K562 (cell line): ENCODE data around the gene TRMT44.

Experiments
- ARID2 ChIP-seq: fragments of 450-650 bp; IDR thresholded peaks from 2 replicates; pipeline ENCODE4 v1.6.1; 2017; ENCODE audit warnings: antibody characterized with exemption, mild to moderate bottlenecking
- CTCF ChIP-seq, 3 experiments: IDR thresholded peaks in 2 of 3; conservative IDR thresholded peaks in 1 of 3; 2 replicates each; pipeline ENCODE4 v1.5.1; 2011 to 2012; ENCODE audit warnings: low read length in 3 of 3, mild to moderate bottlenecking in 3 of 3, control low read depth in 2 of 3, improper control_type of control experiment in 1 of 3, inconsistent platforms in 1 of 3, low read depth in 1 of 3, mixed read lengths in 1 of 3, moderate library complexity in 1 of 3; ENCODE audit not compliant: insufficient read depth in 2 of 3
- DPF2 ChIP-seq: fragments of 450-650 bp; IDR thresholded peaks from 2 replicates; pipeline ENCODE4 v1.6.1; 2016
- GABPA ChIP-seq: fragments of 200-800 bp; sonication (Bioruptor generic); conservative IDR thresholded peaks from 2 replicates; pipeline ENCODE4 v1.6.1; 2016; ENCODE audit warnings: low read depth, missing genetic modification characterization, missing compliant biosample characterization
- LCOR ChIP-seq: sonication (generic); formaldehyde crosslinking; IDR thresholded peaks from 2 replicates; pipeline ENCODE4 v1.8.0; 2022; ENCODE audit warnings: mild to moderate bottlenecking, missing genetic modification reagents
- MAX ChIP-seq: sonication (generic); formaldehyde crosslinking; IDR thresholded peaks from 2 replicates; pipeline ENCODE4 v1.9.0; 2022; ENCODE audit warnings: mild to moderate bottlenecking, missing genetic modification reagents
- MTA1 ChIP-seq: fragments of 450-650 bp; IDR thresholded peaks from 2 replicates; pipeline ENCODE4 v1.6.1; 2017; ENCODE audit warnings: borderline replicate concordance
- PCBP2 ChIP-seq: fragments of 200-400 bp; formaldehyde crosslinking; IDR thresholded peaks from 2 replicates; pipeline ENCODE4 v1.6.1; 2018; ENCODE audit warnings: low read length, low read depth, mild to moderate bottlenecking, moderate library complexity; ENCODE audit not compliant: poor library complexity, severe bottlenecking
- SMAD3 ChIP-seq: fragments of 450-650 bp; formaldehyde crosslinking; conservative IDR thresholded peaks from 2 replicates; pipeline ENCODE4 v1.4.0; 2020; ENCODE audit warnings: mild to moderate bottlenecking
- ZBTB7A ChIP-seq: IDR thresholded peaks from 2 replicates; pipeline ENCODE4 v1.6.1; 2011; ENCODE audit warnings: low read depth, mild to moderate bottlenecking, low read length, moderate library complexity, borderline replicate concordance; ENCODE audit not compliant: control insufficient read depth
- TF ChIP-seq, protein P1 (sequence below), 2 experiments: fragments of 450-650 bp in 1 of 2; sonication (generic) in 1 of 2; formaldehyde crosslinking; conservative IDR thresholded peaks; 2 replicates each; pipeline versions ENCODE4 v1.4.0 to v1.8.1; 2020 to 2022; ENCODE audit warnings: mild to moderate bottlenecking in 1 of 2, missing genetic modification reagents in 1 of 2

GRCh38 chr4:8412288-8412687 lies 28.3 kb upstream of the TRMT44 start:
- TF ChIP-seq MAX (CRISPR knock-in tag): no peak
- TF ChIP-seq MTA1: no peak
- TF ChIP-seq DPF2: no peak
- TF ChIP-seq, protein P1, sequence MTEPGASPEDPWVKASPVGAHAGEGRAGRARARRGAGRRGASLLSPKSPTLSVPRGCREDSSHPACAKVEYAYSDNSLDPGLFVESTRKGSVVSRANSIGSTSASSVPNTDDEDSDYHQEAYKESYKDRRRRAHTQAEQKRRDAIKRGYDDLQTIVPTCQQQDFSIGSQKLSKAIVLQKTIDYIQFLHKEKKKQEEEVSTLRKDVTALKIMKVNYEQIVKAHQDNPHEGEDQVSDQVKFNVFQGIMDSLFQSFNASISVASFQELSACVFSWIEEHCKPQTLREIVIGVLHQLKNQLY (CRISPR knock-in tag; conservative IDR thresholded peaks at IDR 0.05): no peak
- TF ChIP-seq PCBP2: no peak
- no peak for TF ChIP-seq GABPA (tag)
- TF ChIP-seq LCOR (CRISPR knock-in tag): no peak
- no peak for TF ChIP-seq CTCF (IDR thresholded peaks at IDR 0.05 in 2 of 3, conservative IDR thresholded peaks at IDR 0.05 in 1 of 3; ENCODE audit: insufficient read depth in 2 of 3, low read depth in 1 of 3, low read length in 3 of 3)
- TF ChIP-seq ZBTB7A: no peak
- TF ChIP-seq SMAD3 (CRISPR knock-in tag): no peak
- no peak for TF ChIP-seq ARID2
